Muscle of arm (tissue), 12 donors: Measurements from ENCODE around the gene ILKAP. TPM values are rescaled to one million over a fixed set of nuclear protein-coding genes. Genes with fewer than 3 reads are reported as not detected.

Source experiments
- DNase-seq: peaks from one replicate; pipeline ENCODE4 v3.0.0-alpha.2; 2013
- polyA plus RNA-seq, 12 donors: library from polyadenylated mRNA; unstranded; fragments of 120-200 nt; gene quantifications; one replicate each; pipeline ENCODE4 v1.2.1, GENCODE V29; 2013; ENCODE audit not compliant: insufficient read length in 12 of 12

Gene ILKAP
- polyA plus RNA-seq, 12 donors, result 30.9 to 62.5 (median 36.2) TPM; not detected in 1

DNA sequence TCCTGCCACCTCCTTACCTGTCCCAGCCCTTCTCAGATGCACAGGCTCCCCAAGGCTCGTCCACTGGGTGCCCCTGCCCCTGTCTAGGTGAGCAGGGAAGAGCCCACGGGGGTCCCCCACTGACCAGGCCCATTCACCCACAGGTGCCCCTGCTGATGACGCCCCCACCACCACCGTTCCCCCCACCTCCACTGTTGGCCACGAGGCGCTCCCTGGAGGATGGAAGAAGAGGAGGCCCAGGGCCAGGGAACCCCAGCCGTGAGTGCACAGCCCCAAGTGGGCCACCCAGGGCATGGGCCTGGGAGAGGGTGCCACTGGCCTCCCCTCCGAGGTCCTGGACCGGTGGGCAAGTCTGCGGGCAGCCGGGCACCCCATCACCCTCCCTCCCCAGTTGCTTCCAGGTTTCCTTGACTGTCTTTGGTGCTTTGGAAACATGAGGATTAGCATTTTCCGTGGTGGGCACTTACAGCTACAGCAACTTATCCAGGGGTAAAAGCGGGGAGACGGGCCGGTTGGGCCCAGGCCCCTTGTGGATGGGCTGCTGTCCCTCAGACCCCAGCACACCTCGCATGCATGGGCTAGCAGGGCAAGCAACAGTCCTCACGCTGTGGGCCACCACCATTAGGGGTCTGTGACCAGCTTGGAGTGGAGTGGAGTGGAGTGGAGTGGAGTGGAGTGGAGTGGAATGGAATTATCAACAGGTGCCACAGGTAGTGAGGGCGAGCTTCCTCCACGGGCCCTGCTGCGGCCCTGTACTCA lies 78.2 kb downstream of the ILKAP start:
- no peak for DNase-seq

DNA sequence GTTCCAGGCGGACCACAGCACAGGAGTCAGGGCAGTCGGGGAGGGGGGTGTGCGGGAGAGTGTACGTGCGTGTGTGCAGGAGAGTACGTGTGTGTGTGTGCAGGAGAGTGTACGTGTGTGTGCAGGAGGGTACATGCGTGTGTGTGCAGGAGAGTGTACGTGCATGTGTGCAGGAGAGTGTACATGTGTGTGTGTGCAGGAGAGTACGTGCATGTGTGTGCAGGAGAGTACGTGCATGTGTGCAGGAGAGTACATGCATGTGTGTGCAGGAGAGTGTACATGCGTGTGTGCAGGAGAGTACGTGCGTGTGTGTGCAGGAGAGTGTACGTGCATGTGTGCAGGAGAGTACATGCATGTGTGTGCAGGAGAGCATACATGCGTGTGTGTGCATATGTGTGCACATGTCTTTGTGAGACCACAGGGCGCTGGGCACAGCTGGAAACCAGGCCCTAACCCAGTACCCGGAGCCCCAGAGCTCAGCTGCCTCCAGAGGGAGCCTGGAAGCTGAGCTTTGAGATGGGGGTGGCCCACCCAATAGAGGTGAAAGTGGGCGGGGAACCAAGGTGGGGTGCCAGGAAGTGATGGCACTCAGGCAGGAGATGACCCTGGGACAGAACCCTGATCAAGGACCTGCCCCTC lies 78.9 kb downstream of the ILKAP start:
- DNase-seq, result no peak

- DNase-seq, result no peak
Observed at GRCh38 chr2:238123991-238124470, 79.5 kb downstream of the ILKAP start.

GRCh38 chr2:238123218-238123971 lies 80.1 kb downstream of the ILKAP start:
- no peak for DNase-seq

DNA sequence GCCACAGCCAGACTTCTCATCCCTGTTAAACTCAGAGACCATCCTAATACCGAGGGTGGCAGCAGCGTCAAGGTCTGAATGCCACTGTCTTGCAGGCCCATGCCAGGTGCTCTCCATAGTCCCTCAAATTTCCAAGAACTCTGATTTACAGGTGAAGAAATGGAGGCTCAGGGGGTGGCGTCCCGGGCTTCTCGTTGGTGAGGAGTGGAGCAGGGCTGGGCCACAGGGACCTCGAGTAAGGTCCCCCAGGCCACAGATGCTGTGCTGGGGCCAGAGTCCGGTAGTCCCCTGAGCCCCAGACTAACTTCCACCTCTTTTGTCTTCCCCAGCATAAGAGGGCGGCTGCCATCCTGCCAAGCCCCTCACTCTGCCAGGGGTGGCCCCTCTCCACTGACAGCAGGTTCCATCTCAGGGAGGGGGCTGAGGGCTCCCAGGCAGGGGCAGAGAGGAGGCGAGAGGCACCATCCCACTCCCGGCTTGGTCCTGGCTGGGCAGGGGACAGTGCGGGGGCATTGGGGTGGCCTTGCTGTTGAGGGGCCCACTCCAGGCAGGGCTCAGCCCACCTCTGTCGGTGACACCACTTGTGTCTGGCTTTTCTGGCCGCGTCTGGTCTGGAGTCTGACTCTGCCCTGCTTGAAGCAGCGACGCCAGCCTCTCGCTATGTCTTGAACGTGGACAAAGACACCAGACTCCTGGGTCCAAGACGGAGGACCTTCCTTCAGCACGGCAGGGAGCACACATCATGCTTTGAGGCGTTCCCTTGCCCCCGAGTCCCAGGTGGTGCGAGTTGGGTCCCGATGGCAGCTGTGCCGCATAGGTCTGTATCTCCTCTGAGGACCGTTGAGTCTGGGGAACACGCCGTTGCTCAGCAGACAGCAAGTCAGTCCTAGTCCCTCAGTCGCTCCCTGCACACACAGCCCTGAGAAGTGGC lies 80.9 kb downstream of the ILKAP start:
- DNase-seq, result no peak

GRCh38 chr2:238121511-238122286 lies 81.8 kb downstream of the ILKAP start:
- no peak for DNase-seq

DNA sequence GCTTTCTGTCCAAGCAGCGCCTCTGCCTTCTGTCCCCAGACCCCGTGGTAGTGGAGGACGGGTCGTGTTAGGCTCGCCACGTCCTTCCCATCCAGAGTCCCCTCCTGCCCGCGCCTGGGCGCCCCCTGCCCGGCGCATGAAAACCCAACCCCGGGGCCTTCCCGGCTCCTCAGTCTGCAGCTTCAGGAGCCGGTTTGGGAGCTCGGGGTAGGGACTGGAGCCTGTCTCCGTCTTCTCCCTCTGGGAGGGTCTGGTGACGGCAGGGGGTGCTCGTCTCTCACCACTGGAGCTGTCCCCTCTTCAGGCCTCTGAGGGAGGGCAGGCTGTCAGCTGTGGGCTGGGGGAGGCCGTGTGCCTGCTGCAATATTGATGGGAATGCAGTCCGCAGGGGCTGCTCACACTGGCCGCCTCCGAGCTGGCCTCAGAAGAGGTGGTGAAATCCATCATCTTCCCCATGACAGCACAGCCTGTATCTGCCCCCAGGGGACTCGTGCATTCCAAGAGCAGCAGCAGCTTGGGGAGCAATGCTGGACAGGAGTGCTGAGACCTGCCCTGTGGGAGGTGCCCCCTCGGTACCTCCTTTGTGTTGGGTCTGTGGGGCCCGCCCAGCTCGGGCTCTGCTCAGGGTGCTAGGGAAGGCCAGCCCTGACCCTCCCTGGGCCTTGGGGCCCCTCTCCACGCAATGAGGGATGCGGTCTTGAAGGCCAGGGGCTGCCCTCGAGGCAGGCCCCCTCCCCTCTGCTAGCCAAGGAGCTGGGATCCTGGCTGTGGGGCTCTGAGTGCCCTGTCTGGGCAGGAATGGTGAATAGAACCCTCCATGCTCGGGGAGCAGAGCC lies 82.8 kb downstream of the ILKAP start:
- no peak for DNase-seq

Other genes starting within 250 kb of the ILKAP start
- 10 to 100 TPM in 11 of 12 donors, not detected in 1; 34.3 to 49.0 (median 40.4) TPM for gene UBE2F, start 236.7 kb downstream of the ILKAP start, polyA plus RNA-seq
- 10 to 100 TPM in 7 of 12 donors, 1 to 10 TPM in 4, not detected in 1; 7.7 to 13.9 (median 10.2) TPM for gene SCLY, start 142.7 kb downstream of the ILKAP start, polyA plus RNA-seq
- 1 to 10 TPM in 9 of 12 donors, under 1 TPM in 1, not detected in 2; 0.24 to 2.4 (median 1.4) TPM for gene ESPNL, start 103.4 kb downstream of the ILKAP start, polyA plus RNA-seq
- 100 to 1,000 TPM in 1 of 12 donors, 10 to 100 TPM in 9, 1 to 10 TPM in 2; 4.1 to 114 (median 14.2) TPM for gene KLHL30, start 65.0 kb downstream of the ILKAP start, polyA plus RNA-seq
- gene ERFE, start 44.7 kb downstream of the ILKAP start, polyA plus RNA-seq, result 10 to 100 TPM in 6 of 12 donors, 1 to 10 TPM in 5, not detected in 1; 6.6 to 34.1 (median 11.5) TPM
- gene HES6, start 36.3 kb upstream of the ILKAP start, polyA plus RNA-seq, result 10 to 100 TPM in 10 of 12 donors, 1 to 10 TPM in 1, not detected in 1; 5.9 to 53.7 (median 15.5) TPM
- gene PER2, start 84.9 kb upstream of the ILKAP start, polyA plus RNA-seq, result 1 to 10 TPM in 11 of 12 donors, not detected in 1; 3.6 to 7.9 (median 4.6) TPM
- gene TRAF3IP1, start 116.8 kb upstream of the ILKAP start, polyA plus RNA-seq, result 10 to 100 TPM in 2 of 12 donors, 1 to 10 TPM in 9, not detected in 1; 7.1 to 22.5 (median 8.8) TPM
- gene ASB1, start 223.2 kb upstream of the ILKAP start, polyA plus RNA-seq, result 10 to 100 TPM in 11 of 12 donors, not detected in 1; 27.0 to 50.7 (median 46.0) TPM